K562 (cell line): Measurements from ENCODE around the gene DHRS13. TPM values are rescaled to one million over a fixed set of nuclear protein-coding genes. Genes with fewer than 3 reads are reported as not detected.

Experiments
- ADNP ChIP-seq: fragments of 200-800 bp; sonication (Bioruptor generic); IDR thresholded peaks from 2 replicates; pipeline ENCODE4 v1.6.1; 2016; ENCODE audit warnings: missing genetic modification characterization, missing compliant biosample characterization
- ATF7 ChIP-seq: fragments of 450-650 bp; IDR thresholded peaks from 2 replicates; pipeline ENCODE4 v1.7.1; 2014; ENCODE audit warnings: mild to moderate bottlenecking, moderate library complexity
- CREBBP ChIP-seq: IDR thresholded peaks from one replicate; pipeline ENCODE4 v1.6.1; 2012; ENCODE audit warnings: low read depth, mild to moderate bottlenecking, control low read depth, inconsistent platforms, low read length
- CXXC5 ChIP-seq: fragments of 250-450 bp; sonication (Bioruptor Pico); IDR thresholded peaks from 2 replicates; pipeline ENCODE4 v1.8.0; 2022; ENCODE audit warnings: inconsistent platforms, mild to moderate bottlenecking, moderate library complexity
- DPF2 ChIP-seq: fragments of 450-650 bp; IDR thresholded peaks from 2 replicates; pipeline ENCODE4 v1.6.1; 2016
- HNRNPH1 ChIP-seq: fragments of 200-400 bp; formaldehyde crosslinking; optimal IDR thresholded peaks from 2 replicates; pipeline ENCODE3; 2017; ENCODE audit warnings: low read depth, mild to moderate bottlenecking, low read length, moderate library complexity
- HNRNPL ChIP-seq: fragments of 200-400 bp; formaldehyde crosslinking; IDR thresholded peaks from 2 replicates; pipeline ENCODE4 v1.6.1; 2017; ENCODE audit warnings: low read depth, mild to moderate bottlenecking, low read length
- MAX ChIP-seq: sonication (generic); formaldehyde crosslinking; IDR thresholded peaks from 2 replicates; pipeline ENCODE4 v1.9.0; 2022; ENCODE audit warnings: mild to moderate bottlenecking, missing genetic modification reagents
- MED1 ChIP-seq: sonication (generic); formaldehyde crosslinking; IDR thresholded peaks from 2 replicates; pipeline ENCODE4 v1.8.1; 2023; ENCODE audit warnings: missing genetic modification reagents, borderline replicate concordance
- NBN ChIP-seq: fragments of 450-650 bp; IDR thresholded peaks from 2 replicates; pipeline ENCODE4 v1.6.1; 2016; ENCODE audit warnings: low read depth, mild to moderate bottlenecking
- PHTF2 ChIP-seq: fragments of 250-450 bp; sonication (Bioruptor Pico); IDR thresholded peaks from 2 replicates; pipeline ENCODE4 v1.5.0; 2021; ENCODE audit warnings: mild to moderate bottlenecking
- RNF2 ChIP-seq: sonication (generic); IDR thresholded peaks from 2 replicates; pipeline ENCODE4 v1.6.1; 2016
- SMAD3 ChIP-seq: fragments of 450-650 bp; formaldehyde crosslinking; conservative IDR thresholded peaks from 2 replicates; pipeline ENCODE4 v1.4.0; 2020; ENCODE audit warnings: mild to moderate bottlenecking
- SMARCA4 ChIP-seq: fragments of 450-650 bp; IDR thresholded peaks from 2 replicates; pipeline ENCODE4 v1.6.1; 2016
- ZFPM2 ChIP-seq: fragments of 250-450 bp; sonication (Bioruptor Pico); IDR thresholded peaks from 2 replicates; pipeline ENCODE4 v1.5.1; 2022; ENCODE audit warnings: mild to moderate bottlenecking
- ZNF12 ChIP-seq: sonication (generic); formaldehyde crosslinking; IDR thresholded peaks from 2 replicates; pipeline ENCODE4 v1.4.0; 2020; ENCODE audit warnings: mild to moderate bottlenecking, missing genetic modification reagents
- ZNF174 ChIP-seq: fragments of 250-450 bp; sonication (Bioruptor Pico); IDR thresholded peaks from 2 replicates; pipeline ENCODE4 v1.4.0; 2020; ENCODE audit warnings: mild to moderate bottlenecking
- ZNF436 ChIP-seq: fragments of 250-450, 450-650 bp; sonication (Bioruptor Pico); formaldehyde crosslinking; IDR thresholded peaks from 2 replicates; pipeline ENCODE4 v1.7.0; 2020; ENCODE audit warnings: mild to moderate bottlenecking
- ZNF586 ChIP-seq: fragments of 450-650 bp; formaldehyde crosslinking; conservative IDR thresholded peaks from 2 replicates; pipeline ENCODE4 v1.4.0; 2020; ENCODE audit warnings: mild to moderate bottlenecking, moderate library complexity
- ZNF740 ChIP-seq, 3 experiments: fragments of 200-800 bp in 1 of 3; sonication (Bioruptor generic) in 1 of 3; sonication (generic) in 1 of 3; formaldehyde crosslinking in 1 of 3; IDR thresholded peaks; 2 replicates each; pipeline versions ENCODE4 v1.6.1 to v1.8.0; 2016 to 2022; ENCODE audit warnings: mild to moderate bottlenecking in 2 of 3, missing compliant biosample characterization in 2 of 3, missing genetic modification characterization in 2 of 3, missing genetic modification reagents in 1 of 3
- ZNF766 ChIP-seq: fragments of 200-800 bp; sonication (Bioruptor generic); conservative IDR thresholded peaks from 2 replicates; pipeline ENCODE4 v1.6.1; 2016; ENCODE audit warnings: missing genetic modification characterization, missing compliant biosample characterization
- ZZZ3 ChIP-seq: fragments of 450-650 bp; IDR thresholded peaks from 2 replicates; pipeline ENCODE4 v1.6.1; 2016; ENCODE audit warnings: antibody characterized with exemption, mild to moderate bottlenecking, moderate library complexity
- polyA plus RNA-seq, 8 experiments: library from polyadenylated mRNA; depleted of rRNA in 4 of 8; stranded (reverse) in 5 of 8; unstranded in 3 of 8; fragments of >200 nt; fragmentation: Nextera tagmentation in 2 of 8; fragmentation: Illumina TruSeq in 1 of 8; extraction: Ambion mirVana in 2 of 8; extraction: Trizol in 1 of 8; gene quantifications; 2 replicates each; pipeline versions ENCODE4 v1.2.1 to v1.2.3, GENCODE V29; 2011 to 2014; ENCODE audit warnings: inconsistent platforms in 1 of 8, missing spikeins in 1 of 8
- total RNA-seq, 7 experiments: library from RNA; depleted of rRNA in 6 of 7; stranded (reverse); fragments of >200 nt in 6 of 7; fragmentation: Illumina TruSeq in 2 of 7; extraction: Trizol in 2 of 7; gene quantifications; 2 replicates each; pipeline versions ENCODE4 v1.2.1 to v1.2.3, GENCODE V29; 2011 to 2021; ENCODE audit warnings: low replicate concordance in 1 of 7
- TF ChIP-seq, protein P1 (sequence below): sonication (generic); formaldehyde crosslinking; IDR thresholded peaks from 2 replicates; pipeline ENCODE4 v1.8.0; 2022; ENCODE audit warnings: missing genetic modification reagents, mild to moderate bottlenecking, borderline replicate concordance
- TF ChIP-seq, protein P2 (sequence below): fragments of 450-650 bp; IDR thresholded peaks from 2 replicates; pipeline ENCODE4 v1.6.1; 2017; ENCODE audit warnings: antibody characterized with exemption, mild to moderate bottlenecking

Gene DHRS13
- total and polyA plus RNA-seq, 9 of the 15 experiments (the other 6 are each of a cell fraction or from before 2014, with no cell fraction given) = 0.32 to 52.3 (median 34.3) TPM; not detected in 1

DNA sequence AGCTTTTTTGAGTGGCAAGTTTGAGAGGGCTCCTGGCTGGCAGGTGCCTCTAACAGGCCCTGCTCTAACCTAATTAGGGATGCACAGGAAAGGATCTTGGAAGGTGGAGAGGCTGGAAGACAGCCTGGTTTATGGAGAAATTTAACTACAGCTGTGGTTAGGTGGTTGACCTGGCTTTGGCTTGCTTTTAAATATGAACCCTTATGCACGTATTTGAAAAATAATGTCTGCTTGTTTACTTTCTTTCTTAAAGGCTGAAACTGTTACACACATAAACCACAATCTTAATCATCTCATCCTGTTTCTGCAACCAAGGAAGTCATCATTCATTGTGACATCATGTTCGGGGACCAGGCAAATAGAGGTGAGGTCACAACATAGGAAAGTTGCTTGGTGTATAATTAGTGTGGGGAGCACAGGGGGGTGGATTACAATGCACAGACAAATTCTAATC, 23.1 kb upstream of the DHRS13 start (continued):
- TF ChIP-seq ZNF740 (CRISPR knock-in tag; IDR thresholded peaks at IDR 0.05) (no peak), ZNF740 (tag; IDR thresholded peaks at IDR 0.05) (no peak), ATF7 (peak; percentile 91), CXXC5 (CRISPR knock-in tag) (no peak), ZFPM2 (CRISPR knock-in tag) (no peak), RNF2 (peak; percentile 41; the same call in 1 of the 2 replicates), ZNF174 (no peak), MED1 (CRISPR knock-in tag) (no peak), NBN (no peak), SMARCA4 (peak; percentile 39; the same call in 1 of the 2 replicates), ZZZ3 (no peak), PHTF2 (CRISPR knock-in tag) (no peak), SMAD3 (CRISPR knock-in tag) (0 out of 2 replicates have a peak, but pooled peaks have one; percentile 44), ZNF766 (CRISPR knock-in tag) (no peak; the same call in 1 of the 2 replicates), MAX (CRISPR knock-in tag) (no peak), HNRNPH1 (no peak), ZNF586 (CRISPR knock-in tag) (no peak), CREBBP (no peak), DPF2 (peak; percentile 37; the same call in 1 of the 2 replicates), ADNP (no peak), HNRNPL (no peak), ZNF436 (CRISPR knock-in tag) (no peak), ZNF12 (CRISPR knock-in tag) (no peak)
- TF ChIP-seq, protein P1, sequence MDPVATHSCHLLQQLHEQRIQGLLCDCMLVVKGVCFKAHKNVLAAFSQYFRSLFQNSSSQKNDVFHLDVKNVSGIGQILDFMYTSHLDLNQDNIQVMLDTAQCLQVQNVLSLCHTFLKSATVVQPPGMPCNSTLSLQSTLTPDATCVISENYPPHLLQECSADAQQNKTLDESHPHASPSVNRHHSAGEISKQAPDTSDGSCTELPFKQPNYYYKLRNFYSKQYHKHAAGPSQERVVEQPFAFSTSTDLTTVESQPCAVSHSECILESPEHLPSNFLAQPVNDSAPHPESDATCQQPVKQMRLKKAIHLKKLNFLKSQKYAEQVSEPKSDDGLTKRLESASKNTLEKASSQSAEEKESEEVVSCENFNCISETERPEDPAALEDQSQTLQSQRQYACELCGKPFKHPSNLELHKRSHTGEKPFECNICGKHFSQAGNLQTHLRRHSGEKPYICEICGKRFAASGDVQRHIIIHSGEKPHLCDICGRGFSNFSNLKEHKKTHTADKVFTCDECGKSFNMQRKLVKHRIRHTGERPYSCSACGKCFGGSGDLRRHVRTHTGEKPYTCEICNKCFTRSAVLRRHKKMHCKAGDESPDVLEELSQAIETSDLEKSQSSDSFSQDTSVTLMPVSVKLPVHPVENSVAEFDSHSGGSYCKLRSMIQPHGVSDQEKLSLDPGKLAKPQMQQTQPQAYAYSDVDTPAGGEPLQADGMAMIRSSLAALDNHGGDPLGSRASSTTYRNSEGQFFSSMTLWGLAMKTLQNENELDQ (CRISPR knock-in tag) = no peak
- TF ChIP-seq, protein P2, sequence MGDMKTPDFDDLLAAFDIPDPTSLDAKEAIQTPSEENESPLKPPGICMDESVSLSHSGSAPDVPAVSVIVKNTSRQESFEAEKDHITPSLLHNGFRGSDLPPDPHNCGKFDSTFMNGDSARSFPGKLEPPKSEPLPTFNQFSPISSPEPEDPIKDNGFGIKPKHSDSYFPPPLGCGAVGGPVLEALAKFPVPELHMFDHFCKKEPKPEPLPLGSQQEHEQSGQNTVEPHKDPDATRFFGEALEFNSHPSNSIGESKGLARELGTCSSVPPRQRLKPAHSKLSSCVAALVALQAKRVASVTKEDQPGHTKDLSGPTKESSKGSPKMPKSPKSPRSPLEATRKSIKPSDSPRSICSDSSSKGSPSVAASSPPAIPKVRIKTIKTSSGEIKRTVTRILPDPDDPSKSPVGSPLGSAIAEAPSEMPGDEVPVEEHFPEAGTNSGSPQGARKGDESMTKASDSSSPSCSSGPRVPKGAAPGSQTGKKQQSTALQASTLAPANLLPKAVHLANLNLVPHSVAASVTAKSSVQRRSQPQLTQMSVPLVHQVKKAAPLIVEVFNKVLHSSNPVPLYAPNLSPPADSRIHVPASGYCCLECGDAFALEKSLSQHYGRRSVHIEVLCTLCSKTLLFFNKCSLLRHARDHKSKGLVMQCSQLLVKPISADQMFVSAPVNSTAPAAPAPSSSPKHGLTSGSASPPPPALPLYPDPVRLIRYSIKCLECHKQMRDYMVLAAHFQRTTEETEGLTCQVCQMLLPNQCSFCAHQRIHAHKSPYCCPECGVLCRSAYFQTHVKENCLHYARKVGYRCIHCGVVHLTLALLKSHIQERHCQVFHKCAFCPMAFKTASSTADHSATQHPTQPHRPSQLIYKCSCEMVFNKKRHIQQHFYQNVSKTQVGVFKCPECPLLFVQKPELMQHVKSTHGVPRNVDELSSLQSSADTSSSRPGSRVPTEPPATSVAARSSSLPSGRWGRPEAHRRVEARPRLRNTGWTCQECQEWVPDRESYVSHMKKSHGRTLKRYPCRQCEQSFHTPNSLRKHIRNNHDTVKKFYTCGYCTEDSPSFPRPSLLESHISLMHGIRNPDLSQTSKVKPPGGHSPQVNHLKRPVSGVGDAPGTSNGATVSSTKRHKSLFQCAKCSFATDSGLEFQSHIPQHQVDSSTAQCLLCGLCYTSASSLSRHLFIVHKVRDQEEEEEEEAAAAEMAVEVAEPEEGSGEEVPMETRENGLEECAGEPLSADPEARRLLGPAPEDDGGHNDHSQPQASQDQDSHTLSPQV = no peak; the same call in 1 of the 2 replicates
